Heart left ventricle (tissue), 16 donors: ENCODE measurements around the gene S100G. TPM values are rescaled to one million over a fixed set of nuclear protein-coding genes. Genes with fewer than 3 reads are reported as not detected.
"Not testable (repeated sequence)": the region's sequence is repeated elsewhere in the genome, so short reads cannot be mapped to it uniquely, and the experiment has no call there.

Experiments
- ATAC-seq, 4 donors: fragments of 200-7000 bp; cut with Tn5 transposase; one replicate each; pipeline ENCODE4 v1.9.1; 2020 to 2022; ENCODE audit warnings: moderate library complexity in 4 of 4, mild to moderate bottlenecking in 3 of 4, moderate number of reproducible peaks in 1 of 4
- DNase-seq, 5 donors: peaks; one replicate each; pipeline ENCODE4 v3.0.0-alpha.2; 2020
- H3K27ac ChIP-seq, 12 donors: fragments of 200-600 bp; sonication (generic) in 4 of 12; one replicate each; pipeline versions ENCODE4 v1.5.0 to v1.8.0; 2016 to 2022; ENCODE audit warnings: mild to moderate bottlenecking in 2 of 12
- H3K27me3 ChIP-seq, 9 donors: fragments of 200-600 bp; sonication (generic) in 2 of 9; one replicate each; pipeline versions ENCODE4 v1.5.1 to v1.8.0; 2016 to 2022; ENCODE audit warnings: mild to moderate bottlenecking in 3 of 9
- H3K36me3 ChIP-seq, 9 donors: fragments of 200-600 bp; sonication (generic) in 2 of 9; one replicate each; pipeline versions ENCODE4 v1.5.0 to v1.8.0; 2018 to 2022; ENCODE audit warnings: mild to moderate bottlenecking in 2 of 9
- H3K4me1 ChIP-seq, 12 donors: fragments of 200-600 bp; sonication (generic) in 4 of 12; one replicate each; pipeline versions ENCODE4 v1.5.0 to v1.8.0; 2016 to 2022; ENCODE audit warnings: mild to moderate bottlenecking in 3 of 12
- H3K4me3 ChIP-seq, 12 donors: fragments of 200-600 bp; sonication (generic) in 4 of 12; one replicate each; pipeline versions ENCODE4 v1.5.0 to v1.8.0; 2017 to 2022; ENCODE audit warnings: mild to moderate bottlenecking in 9 of 12, moderate library complexity in 4 of 12
- H3K9me3 ChIP-seq, 12 donors: fragments of 200-600 bp; sonication (generic) in 4 of 12; one replicate each; pipeline versions ENCODE4 v1.5.0 to v1.8.0; 2016 to 2022; ENCODE audit warnings: mild to moderate bottlenecking in 1 of 12
- CTCF ChIP-seq, 12 donors: fragments of 200-600 bp; sonication (generic) in 4 of 12; IDR thresholded peaks; one replicate each; pipeline versions ENCODE4 v1.5.0 to v1.8.0; 2018 to 2022; ENCODE audit warnings: antibody characterized with exemption in 12 of 12, mild to moderate bottlenecking in 5 of 12
- POLR2A ChIP-seq, 2 donors: fragments of 450-650 bp; IDR thresholded peaks; one replicate each; pipeline ENCODE4 v1.6.1; 2017; ENCODE audit warnings: antibody characterized with exemption in 2 of 2, mild to moderate bottlenecking in 2 of 2, moderate library complexity in 2 of 2
- WGBS, 4 donors: extraction: QIAGEN DNeasy Blood & Tissue Kit in 2 of 4; methylation state at CpG; one replicate each; pipeline versions ENCODE4 v1.1.5 to v1.1.7; 2013 to 2018; 5-methylcytosine and 5-hydroxymethylcytosine counted together
- intact Hi-C, 10 donors: fragments of 100-400 bp; cut with DNase I; formaldehyde crosslinking; loops; one replicate each; pipeline versions ENCODE4 v1.11.1 to v1.14.2; 2022
- polyA plus RNA-seq, 2 donors: library from polyadenylated mRNA; stranded (reverse); fragments of 200-250 nt; gene quantifications; one replicate each; pipeline ENCODE4 v1.2.3, GENCODE V29; 2013
- total RNA-seq, 9 donors: library from RNA; depleted of rRNA in 2 of 9; stranded (reverse); fragments of >200 nt in 2 of 9; fragmentation: NEBNext Ultra II Directional in 3 of 9; extraction: Animal tissue kit (Norgen Biotek cat#: 25700) in 3 of 9; gene quantifications; one replicate each; pipeline versions ENCODE4 v1.1.0 to v1.2.4, GENCODE V29; 2016 to 2023
- donor health status: ischemic (EF 13 %, LVEDD 7.1; RV severe dilation, severe dysfunction).
- donor health status: healthy with polysubstance abuse.
- donor health status: DM: no; HTN: yes; CAD: no.
- donor health status: DM: no; HTN: no; CAD: no.
- donor health status: ischemic (EF 25% LVEDD 6.9; RV normal size, moderate dysfunction).
- donor health status: ischemic (EF 25% LVEDD 5.7; RV mildly dilated, moderate dysfunction).
- donor health status: healthy.
- donor health status: DM: yes; HTN: yes; CAD: no.
- donor health status: ischemic (EF 35%, LVEDD 5.7; RV mildly dilated, moderate dysfunction).
- donor health status: nonischemic (EF 11% LVEDD 7.7; RV severe dilation, severe dysfunction).
- donor health status: DM: yes; HTN: yes; CAD: no.
- donor health status: PGD.
- donor health status: ischemic (EF 29% LVEDD 5.4; RV normal size, mild dysfunction).
- donor health status: nonischemic (EF 23%, LVEDD 6.1; RV moderate dilation, normal function).

S100G gene
- total and polyA plus RNA-seq, 11 donors: not detected

- DNase-seq: no peak
- TF ChIP-seq CTCF (IDR thresholded peaks at IDR 0.05) (no peak), POLR2A (IDR thresholded peaks at IDR 0.05) (no peak)
- peaks cover 0 to 6% (median 0%) of the 10 kb centered on the region in 9 donors for H3K27me3 ChIP-seq
- WGBS, 4 donors: 88 to 98% (median 94%) methylated on average over 1 of the region's 1 CpG
- no peak overlapping the region for H3K27ac ChIP-seq
- intact Hi-C loops: no loop called here
- peaks cover 0 to 29% (median 0%) of the 10 kb centered on the region in 9 donors for H3K36me3 ChIP-seq
- no peaks in the 10 kb centered on the region for H3K9me3 ChIP-seq
- ATAC-seq: no peak
- H3K4me3 ChIP-seq: no peak overlapping the region
- H3K4me1 ChIP-seq: no peaks in the 10 kb centered on the region
Measured at GRCh38 chrX:16617382-16617781, 32.6 kb upstream of the S100G start.

DNA sequence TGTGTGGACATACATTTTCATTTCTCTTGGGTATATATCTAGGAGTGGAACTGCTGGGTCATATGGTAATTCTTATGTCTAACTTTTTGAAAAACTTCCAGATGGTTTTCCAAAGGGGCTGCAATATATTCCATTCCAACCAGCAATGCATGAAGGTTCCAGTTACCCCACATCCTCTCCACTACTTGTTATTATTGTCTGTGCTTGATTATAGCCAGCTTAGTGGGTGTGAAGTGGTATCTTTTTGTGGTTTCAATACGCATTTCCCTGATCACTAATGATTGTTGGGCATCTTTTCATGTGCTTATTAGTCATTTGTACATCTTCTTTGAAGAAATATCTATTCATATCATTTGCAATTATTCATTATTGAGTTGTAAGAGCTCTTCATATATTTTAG, 31.5 kb upstream of the S100G start:
- H3K27me3 ChIP-seq: peaks cover 0 to 3% (median 0%) of the 10 kb centered on the region in 9 donors
- no peaks in the 10 kb centered on the region for H3K4me1 ChIP-seq
- no peak for ATAC-seq
- intact Hi-C loops: no loop called here
- TF ChIP-seq POLR2A (IDR thresholded peaks at IDR 0.05) (no peak), CTCF (IDR thresholded peaks at IDR 0.05) (no peak)
- WGBS, 4 donors: 82 to 100% (median 95%) methylated on average over 1 of the region's 1 CpG
- H3K27ac ChIP-seq: no peak overlapping the region
- H3K9me3 ChIP-seq: no peaks in the 10 kb centered on the region
- H3K36me3 ChIP-seq: peaks cover 0 to 24% (median 0%) of the 10 kb centered on the region in 9 donors
- no peak for DNase-seq
- no peak overlapping the region for H3K4me3 ChIP-seq

GRCh38 chrX:16619024-16619423, 30.9 kb upstream of the S100G start:
- Histone ChIP-seq H3K27me3 (peaks cover 0 to 3% (median 0%) of the 10 kb centered on the region in 9 donors), H3K4me1 (no peaks in the 10 kb centered on the region), H3K36me3 (peaks cover 0 to 22% (median 0%) of the 10 kb centered on the region in 9 donors), H3K4me3 (no peak overlapping the region), H3K27ac (no peak overlapping the region), H3K9me3 (no peaks in the 10 kb centered on the region)
- no peak for TF ChIP-seq POLR2A (IDR thresholded peaks at IDR 0.05)
- no peak for TF ChIP-seq CTCF (IDR thresholded peaks at IDR 0.05)
- DNase-seq (no peak), ATAC-seq (no peak)
- intact Hi-C loops: no loop called here
- WGBS, 4 donors: 75 to 100% (median 91%) methylated on average over 2 of the region's 2 CpGs

DNA sequence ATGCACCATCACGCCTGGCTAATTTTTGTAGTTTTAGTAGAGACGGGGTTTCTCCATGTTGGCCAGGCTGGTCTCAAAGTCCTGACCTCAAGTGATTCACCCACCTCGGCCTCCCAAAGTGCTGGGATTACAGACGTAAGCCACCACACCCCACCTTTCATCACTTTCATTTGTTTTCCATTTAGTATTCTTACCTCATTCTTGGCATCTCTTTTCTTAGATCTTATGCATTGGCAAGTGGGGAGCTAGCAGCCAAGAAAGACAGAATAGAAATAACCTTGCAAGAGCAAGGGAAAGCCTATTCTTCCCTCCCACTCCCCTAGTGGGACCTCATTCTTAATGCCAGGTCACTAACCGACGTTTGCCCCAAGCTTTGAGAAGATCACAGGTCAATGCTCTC, 21.4 kb upstream of the S100G start:
- H3K36me3 ChIP-seq, ATAC-seq, H3K9me3 ChIP-seq, DNase-seq, intact Hi-C loops, H3K4me1 ChIP-seq, H3K27ac ChIP-seq, H3K4me3 ChIP-seq: not testable (repeated sequence)
- WGBS, 4 donors: 59 to 74% (median 63%) methylated on average over 6 of the region's 6 CpGs
- peaks cover 0 to 16% (median 0%) of the 10 kb centered on the region in 9 donors for H3K27me3 ChIP-seq

- Histone ChIP-seq H3K4me3 (no peak overlapping the region), H3K27ac (no peak overlapping the region), H3K9me3 (no peaks in the 10 kb centered on the region), H3K36me3 (no peaks in the 10 kb centered on the region), H3K4me1 (peaks cover 0 to 6% (median 0%) of the 10 kb centered on the region in 12 donors), H3K27me3 (peaks cover 0 to 16% (median 0%) of the 10 kb centered on the region in 9 donors)
- TF ChIP-seq POLR2A (IDR thresholded peaks at IDR 0.05) (no peak), CTCF (IDR thresholded peaks at IDR 0.05) (no peak)
- DNase-seq (no peak), ATAC-seq (no peak)
- intact Hi-C loops: no loop called here
- WGBS, 4 donors: 56 to 73% (median 63%) methylated on average over 17 of the region's 17 CpGs
Measured at GRCh38 chrX:16628946-16629595, 20.9 kb upstream of the S100G start.
